Lower leg skin (tissue), 4 donors: ENCODE measurements around the gene DDX5. TPM values are rescaled to one million over a fixed set of nuclear protein-coding genes. Genes with fewer than 3 reads are reported as not detected.

Source experiments
- DNase-seq, 2 donors: peaks; one replicate each; pipeline ENCODE4 v3.0.0-alpha.2; 2019; ENCODE audit warnings: low spot score in 2 of 2
- H3K4me3 ChIP-seq: fragments of 200-600 bp; sonication (generic); 2 replicates; pipeline ENCODE4 v1.5.1; 2017; ENCODE audit warnings: mild to moderate bottlenecking, low read depth; ENCODE audit not compliant: poor library complexity, severe bottlenecking
- POLR2A ChIP-seq, 2 donors: fragments of 450-650 bp; IDR thresholded peaks; one replicate each; pipeline ENCODE4 v1.6.1; 2016 to 2017; ENCODE audit warnings: antibody characterized with exemption in 2 of 2, mild to moderate bottlenecking in 1 of 2, moderate library complexity in 1 of 2
- WGBS, 2 donors: methylation state at CpG; one replicate each; pipeline ENCODE4 v1.1.5; 2018; 5-methylcytosine and 5-hydroxymethylcytosine counted together
- intact Hi-C: fragments of 100-400 bp; cut with DNase I; formaldehyde crosslinking; loops from one replicate; pipeline ENCODE4 v1.15.0; 2023; ENCODE audit warnings: low total_unique reads
- total RNA-seq, 4 donors: library from RNA; depleted of rRNA; stranded (reverse); fragments of >200 nt; gene quantifications; one replicate each; pipeline ENCODE4 v1.1.0, GENCODE V29; 2016
- TF ChIP-seq, protein P1 (sequence below), 3 donors: fragments of 450-650 bp; IDR thresholded peaks; one replicate each; pipeline ENCODE4 v1.5.1; 2016; ENCODE audit warnings: antibody characterized with exemption in 3 of 3, mild to moderate bottlenecking in 3 of 3, moderate library complexity in 2 of 3

The DDX5 gene
- total RNA-seq, 4 donors from 2014 or later, result 497 to 985 (median 764) TPM

DNA sequence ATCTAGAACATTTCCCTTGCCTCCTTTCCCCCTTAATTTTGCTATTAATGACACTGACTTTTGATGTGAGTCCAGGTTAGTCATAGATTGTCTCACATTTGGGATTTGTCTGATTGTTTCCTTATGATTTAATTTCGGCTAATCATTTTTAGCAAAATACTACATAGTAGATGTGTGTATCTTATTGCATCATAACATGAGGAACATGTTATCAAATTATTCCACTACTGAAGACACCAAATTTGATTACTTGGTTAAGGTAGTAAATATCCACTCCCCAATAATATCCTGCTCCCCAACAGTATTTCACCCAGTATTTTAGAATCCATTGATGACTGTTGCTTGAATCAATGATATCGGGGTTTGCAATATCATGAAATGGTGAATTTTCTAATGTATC is 12.0 kb downstream of the DDX5 start:
- intact Hi-C loops, result no loop called here

GRCh38 chr17:64492481-64493109 is 13.5 kb downstream of the DDX5 start:
- no peak overlapping the region for H3K4me3 ChIP-seq
- intact Hi-C loops, result no loop called here
- TF ChIP-seq, protein P1, sequence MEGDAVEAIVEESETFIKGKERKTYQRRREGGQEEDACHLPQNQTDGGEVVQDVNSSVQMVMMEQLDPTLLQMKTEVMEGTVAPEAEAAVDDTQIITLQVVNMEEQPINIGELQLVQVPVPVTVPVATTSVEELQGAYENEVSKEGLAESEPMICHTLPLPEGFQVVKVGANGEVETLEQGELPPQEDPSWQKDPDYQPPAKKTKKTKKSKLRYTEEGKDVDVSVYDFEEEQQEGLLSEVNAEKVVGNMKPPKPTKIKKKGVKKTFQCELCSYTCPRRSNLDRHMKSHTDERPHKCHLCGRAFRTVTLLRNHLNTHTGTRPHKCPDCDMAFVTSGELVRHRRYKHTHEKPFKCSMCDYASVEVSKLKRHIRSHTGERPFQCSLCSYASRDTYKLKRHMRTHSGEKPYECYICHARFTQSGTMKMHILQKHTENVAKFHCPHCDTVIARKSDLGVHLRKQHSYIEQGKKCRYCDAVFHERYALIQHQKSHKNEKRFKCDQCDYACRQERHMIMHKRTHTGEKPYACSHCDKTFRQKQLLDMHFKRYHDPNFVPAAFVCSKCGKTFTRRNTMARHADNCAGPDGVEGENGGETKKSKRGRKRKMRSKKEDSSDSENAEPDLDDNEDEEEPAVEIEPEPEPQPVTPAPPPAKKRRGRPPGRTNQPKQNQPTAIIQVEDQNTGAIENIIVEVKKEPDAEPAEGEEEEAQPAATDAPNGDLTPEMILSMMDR (IDR thresholded peaks at IDR 0.05), result no peak
- TF ChIP-seq POLR2A (IDR thresholded peaks at IDR 0.05), result no peak
- 66 to 72% methylated on average over 6 of the region's 6 CpGs for WGBS, 2 donors
- DNase-seq, result no peak

More for the DNA sequence above, 12.0 kb downstream of the DDX5 start:
- DNase-seq, result no peak
- H3K4me3 ChIP-seq, result no peak overlapping the region
- WGBS, 2 donors, result 81 to 90% methylated on average over 2 of the region's 2 CpGs
- TF ChIP-seq, protein P1 (IDR thresholded peaks at IDR 0.05), result no peak
- TF ChIP-seq POLR2A (IDR thresholded peaks at IDR 0.05), result no peak

DNA sequence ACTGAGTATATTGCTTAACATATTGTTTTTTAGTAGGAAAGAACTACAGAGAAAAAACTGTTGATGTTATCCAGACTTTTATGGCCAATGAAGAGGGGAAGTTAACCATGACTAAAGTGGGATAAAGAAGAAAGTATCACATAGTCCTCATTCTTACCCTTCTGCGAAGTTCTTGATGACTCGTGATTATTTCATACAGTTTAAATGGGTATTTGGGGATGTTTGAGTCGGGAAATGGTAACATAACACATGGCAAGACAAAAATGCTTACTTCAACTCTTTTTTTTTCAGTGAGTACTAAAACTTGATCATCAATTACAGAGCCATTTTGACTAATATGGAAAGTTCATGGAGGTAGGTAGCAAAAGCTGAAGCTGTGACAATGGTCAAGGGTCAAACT is 14.1 kb downstream of the DDX5 start:
- intact Hi-C loops, result no loop called here
- H3K4me3 ChIP-seq, result no peak overlapping the region
- TF ChIP-seq, protein P1 (IDR thresholded peaks at IDR 0.05), result no peak
- TF ChIP-seq POLR2A (IDR thresholded peaks at IDR 0.05), result no peak
- WGBS, 2 donors, result 78 to 81% methylated on average over 3 of the region's 3 CpGs
- no peak for DNase-seq

- WGBS, 2 donors, result 91% methylated on average over 13 of the region's 13 CpGs
Measured at GRCh38 chr17:64491034-64491860, 14.8 kb downstream of the DDX5 start.

DNA sequence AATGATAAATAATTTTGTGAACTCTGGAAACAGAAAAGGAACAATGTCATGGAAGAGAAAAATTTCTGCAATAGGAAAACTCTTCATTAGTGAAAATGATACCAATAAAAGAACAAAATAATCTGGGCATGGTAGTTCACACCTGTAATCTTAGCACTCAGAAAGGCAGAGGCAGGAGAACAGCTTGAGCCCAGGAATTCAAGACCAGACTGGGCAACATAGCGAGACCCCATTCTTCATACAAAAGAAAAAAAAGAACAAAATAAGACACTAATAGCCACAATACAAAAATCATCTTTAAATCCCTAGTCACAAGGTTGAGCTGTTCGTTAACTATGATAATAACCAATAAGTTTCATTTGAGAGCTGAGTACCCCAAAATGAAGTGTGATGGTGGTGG is 17.8 kb downstream of the DDX5 start:
- WGBS, 2 donors, result 96 to 100% methylated on average over 2 of the region's 2 CpGs
- H3K4me3 ChIP-seq, result no peak overlapping the region
- intact Hi-C loops, result no loop called here
- DNase-seq, result no peak
- TF ChIP-seq POLR2A (IDR thresholded peaks at IDR 0.05), result no peak
- TF ChIP-seq, protein P1 (IDR thresholded peaks at IDR 0.05), result no peak

More at GRCh38 chr17:64491034-64491860, 14.8 kb downstream of the DDX5 start:
- no peak for DNase-seq
- TF ChIP-seq, protein P1 (IDR thresholded peaks at IDR 0.05), result no peak
- TF ChIP-seq POLR2A (IDR thresholded peaks at IDR 0.05), result no peak
- H3K4me3 ChIP-seq, result no peak overlapping the region
- intact Hi-C loops, result no loop called here
